Mucosa of rectum (tissue), 2 donors: Measurements from ENCODE around the gene PIP5K1C.

Experiments used
- H3K27ac ChIP-seq, 2 donors: one replicate each; pipeline ENCODE4 v1.7.0; 2013; ENCODE audit warnings: inconsistent platforms in 2 of 2, low read depth in 2 of 2, low read length in 2 of 2
- H3K27me3 ChIP-seq, 2 donors: one replicate each; pipeline ENCODE4 v1.7.0; 2013; ENCODE audit warnings: low read length in 2 of 2; ENCODE audit not compliant: control insufficient read depth in 2 of 2, insufficient read depth in 2 of 2
- H3K36me3 ChIP-seq, 2 donors: one replicate each; pipeline ENCODE4 v1.7.0; 2013; ENCODE audit warnings: low read length in 2 of 2; ENCODE audit not compliant: control insufficient read depth in 2 of 2, insufficient read depth in 2 of 2
- H3K4me1 ChIP-seq, 2 donors: one replicate each; pipeline ENCODE4 v1.7.0; 2013; ENCODE audit warnings: low read length in 2 of 2, mild to moderate bottlenecking in 1 of 2; ENCODE audit not compliant: control insufficient read depth in 2 of 2, insufficient read depth in 2 of 2
- H3K4me3 ChIP-seq, 2 donors: one replicate each; pipeline ENCODE4 v1.7.0; 2013; ENCODE audit warnings: low read length in 2 of 2
- H3K9ac ChIP-seq, 2 donors: one replicate each; pipeline ENCODE4 v1.7.0; 2013; ENCODE audit warnings: low read length in 2 of 2, low read depth in 1 of 2, mild to moderate bottlenecking in 1 of 2
- H3K9me3 ChIP-seq, 2 donors: one replicate each; pipeline ENCODE4 v1.7.0; 2013; ENCODE audit warnings: low read length in 2 of 2; ENCODE audit not compliant: control insufficient read depth in 2 of 2
- donor health status: healthy.
- donor health status: Normal muscosa, but diverticular disease.

The PIP5K1C gene

DNA sequence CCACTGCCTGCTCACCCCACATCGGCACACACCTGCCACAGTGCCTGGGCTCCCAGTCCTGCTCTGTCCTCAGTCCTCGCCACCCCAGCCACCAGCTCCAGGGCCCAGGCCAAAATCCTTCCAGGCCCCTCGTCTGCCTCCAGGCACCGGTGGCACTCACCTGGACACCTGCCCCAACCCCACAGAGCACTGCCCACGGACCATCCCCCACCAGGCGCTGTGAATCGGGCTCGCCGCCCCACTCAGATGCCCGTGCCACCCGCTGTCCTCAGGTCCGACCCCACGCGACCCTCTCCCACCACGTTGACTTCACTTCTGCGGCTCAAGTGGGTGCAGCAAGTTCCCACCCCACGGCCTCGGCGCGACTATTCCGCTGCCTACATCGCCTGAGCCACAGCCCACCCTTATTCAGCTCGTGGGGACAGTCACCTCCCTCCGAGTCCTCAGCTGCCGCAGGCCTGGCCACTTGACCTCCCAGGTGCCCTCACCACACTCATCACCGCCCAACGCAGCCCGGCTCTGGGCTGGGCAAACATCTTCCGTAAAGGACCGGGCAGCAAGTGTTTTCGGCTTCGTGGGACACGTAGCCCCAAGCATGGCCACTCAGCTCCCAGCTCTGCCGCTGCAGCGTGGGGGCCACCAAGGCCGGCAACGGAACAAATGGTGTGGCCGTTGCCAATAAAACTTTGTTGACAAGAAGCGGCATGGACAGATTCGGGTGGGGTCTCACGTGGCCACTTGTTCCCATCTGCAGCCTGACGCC is 5.7 kb downstream of the PIP5K1C start:
- Histone ChIP-seq H3K27ac (no peak overlapping the region), H3K4me1 (peaks cover 8 to 11% of the 10 kb centered on the region in 2 donors), H3K4me3 (no peak overlapping the region)

DNA sequence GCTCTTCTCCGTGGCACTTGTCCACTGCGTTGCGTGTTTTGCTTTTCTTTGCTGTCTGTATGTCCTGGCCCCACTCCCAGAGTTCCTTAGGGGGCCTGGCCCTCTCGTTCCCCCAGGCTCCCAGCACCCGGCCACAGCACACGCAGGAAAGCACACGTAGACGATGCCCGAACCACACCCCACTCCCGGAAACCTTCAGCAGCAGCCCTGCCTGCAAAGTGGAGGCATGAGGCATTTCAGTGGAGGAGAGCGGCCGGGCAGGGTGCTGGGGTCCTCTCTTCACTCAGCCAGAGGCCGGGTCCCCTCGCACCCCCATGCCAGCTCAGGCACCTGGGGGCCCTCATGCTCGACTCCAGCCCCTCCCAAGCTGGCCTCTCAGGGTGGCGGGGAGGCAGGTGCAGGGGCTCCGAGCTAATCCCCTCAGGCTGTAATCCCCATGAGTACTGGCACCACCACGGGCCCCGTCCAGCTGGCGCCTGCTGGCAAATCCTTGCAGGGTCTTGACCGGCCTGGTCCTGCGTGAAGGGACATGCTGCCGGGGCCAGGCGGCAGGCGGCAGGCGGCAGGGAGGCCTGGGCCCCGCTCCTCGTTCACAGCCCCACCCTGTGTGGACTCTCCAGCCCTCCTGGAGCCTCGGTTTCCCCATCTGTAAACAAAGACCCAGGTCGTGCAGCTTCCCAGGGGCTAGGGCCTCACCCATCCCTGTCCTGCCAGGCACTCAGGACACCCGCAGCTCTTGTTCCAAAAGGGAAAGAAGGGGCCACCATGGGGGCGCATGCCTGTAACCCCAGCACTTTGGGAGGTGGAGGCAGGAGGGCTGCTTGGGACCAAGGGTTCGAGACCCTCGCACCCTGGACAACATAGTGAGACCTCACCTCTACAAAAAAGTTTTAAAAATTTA is 7.0 kb downstream of the PIP5K1C start:
- Histone ChIP-seq H3K9ac (no peak overlapping the region), H3K4me3 (no peak overlapping the region), H3K27me3 (no peaks in the 10 kb centered on the region), H3K27ac (no peak overlapping the region), H3K4me1 (peaks cover under 1 to 8% of the 10 kb centered on the region in 2 donors), H3K9me3 (no peaks in the 10 kb centered on the region), H3K36me3 (no peaks in the 10 kb centered on the region)

More for the DNA sequence above, 5.7 kb downstream of the PIP5K1C start:
- no peaks in the 10 kb centered on the region for H3K27me3 ChIP-seq
- no peaks in the 10 kb centered on the region for H3K36me3 ChIP-seq
- no peak overlapping the region for H3K9ac ChIP-seq
- H3K9me3 ChIP-seq: no peaks in the 10 kb centered on the region

DNA sequence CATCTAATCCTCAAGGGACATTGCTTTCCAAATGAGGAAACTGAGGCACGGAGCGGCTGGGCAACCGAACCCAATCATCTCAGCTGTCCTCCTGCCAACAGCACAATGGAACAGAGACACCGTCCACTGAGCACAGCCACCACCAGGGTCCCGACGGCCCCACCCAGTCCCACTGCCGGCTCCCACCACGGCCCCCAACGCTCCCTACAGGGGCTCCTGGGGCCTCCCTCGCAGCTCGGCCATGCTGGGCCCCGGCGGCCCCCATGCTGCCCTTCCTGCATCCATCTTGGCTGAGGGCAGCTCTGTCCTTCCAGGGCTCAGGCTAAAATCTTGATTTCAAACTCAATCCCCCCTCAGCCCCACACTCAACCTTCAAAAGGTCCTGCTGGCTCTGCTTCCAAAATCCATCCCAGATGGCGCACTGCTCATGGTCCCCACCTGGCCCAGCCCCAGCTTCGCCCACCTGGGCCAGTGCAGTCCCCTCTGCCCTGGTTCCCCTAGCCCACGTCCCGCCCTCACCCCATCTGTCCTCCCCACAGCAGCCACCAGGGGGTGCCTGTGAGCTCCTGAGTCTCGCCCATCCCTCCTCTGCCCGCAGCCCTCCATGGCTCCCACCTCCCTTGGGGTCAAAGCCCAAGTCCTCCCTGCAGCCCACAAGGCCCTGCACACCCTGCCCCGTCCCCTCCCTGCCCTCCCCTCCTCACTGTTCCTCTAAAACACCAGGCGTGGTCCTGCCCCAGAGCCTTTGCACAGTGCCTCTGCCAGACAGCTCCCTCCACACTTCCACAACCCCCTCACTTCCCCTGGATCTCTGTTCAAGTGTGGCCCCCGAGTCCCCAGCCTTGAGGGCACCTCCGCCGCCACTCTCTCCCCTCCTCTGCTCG is 7.9 kb downstream of the PIP5K1C start:
- Histone ChIP-seq H3K9me3 (no peaks in the 10 kb centered on the region), H3K36me3 (no peaks in the 10 kb centered on the region), H3K4me1 (peaks cover 7% of the 10 kb centered on the region in 2 donors), H3K27me3 (no peaks in the 10 kb centered on the region), H3K9ac (no peak overlapping the region), H3K4me3 (no peak overlapping the region), H3K27ac (no peak overlapping the region)

DNA sequence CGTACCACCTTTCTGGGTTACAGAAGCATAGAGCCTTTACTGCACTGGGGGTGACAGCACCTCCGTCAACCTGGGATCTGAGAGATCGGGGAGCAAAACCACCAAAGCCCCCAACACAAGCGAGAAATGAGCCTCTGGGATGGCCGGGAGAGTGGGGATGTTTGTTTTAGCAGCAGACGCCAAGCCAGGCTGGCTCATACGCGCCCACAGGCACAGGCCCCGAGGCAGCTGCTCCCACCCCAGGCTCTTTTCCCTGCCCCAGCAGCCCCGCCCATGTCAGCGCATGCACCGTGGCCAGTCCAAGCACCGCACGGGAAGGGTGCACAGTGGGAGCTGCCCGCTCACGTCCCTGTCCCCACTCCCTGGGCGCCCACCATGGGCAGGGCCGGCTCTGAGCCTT is 8.5 kb downstream of the PIP5K1C start:
- Histone ChIP-seq H3K27ac (no peak overlapping the region), H3K4me3 (no peak overlapping the region), H3K36me3 (no peaks in the 10 kb centered on the region)

GRCh38 chr19:3691372-3691716 is 8.9 kb downstream of the PIP5K1C start:
- H3K4me1 ChIP-seq: peaks cover 7 to 9% of the 10 kb centered on the region in 2 donors
- H3K27me3 ChIP-seq: no peaks in the 10 kb centered on the region
- no peaks in the 10 kb centered on the region for H3K36me3 ChIP-seq
- no peak overlapping the region for H3K9ac ChIP-seq
- no peak overlapping the region for H3K27ac ChIP-seq
- H3K9me3 ChIP-seq: no peaks in the 10 kb centered on the region
- H3K4me3 ChIP-seq: no peak overlapping the region

More for the DNA sequence above, 8.5 kb downstream of the PIP5K1C start:
- H3K4me1 ChIP-seq: peaks cover 7 to 9% of the 10 kb centered on the region in 2 donors
- H3K9ac ChIP-seq: no peak overlapping the region
- H3K27me3 ChIP-seq: no peaks in the 10 kb centered on the region
- H3K9me3 ChIP-seq: no peaks in the 10 kb centered on the region

GRCh38 chr19:3690551-3691371 is 9.5 kb downstream of the PIP5K1C start:
- Histone ChIP-seq H3K9me3 (no peaks in the 10 kb centered on the region), H3K4me1 (peaks cover 7 to 9% of the 10 kb centered on the region in 2 donors), H3K27ac (no peak overlapping the region)

DNA sequence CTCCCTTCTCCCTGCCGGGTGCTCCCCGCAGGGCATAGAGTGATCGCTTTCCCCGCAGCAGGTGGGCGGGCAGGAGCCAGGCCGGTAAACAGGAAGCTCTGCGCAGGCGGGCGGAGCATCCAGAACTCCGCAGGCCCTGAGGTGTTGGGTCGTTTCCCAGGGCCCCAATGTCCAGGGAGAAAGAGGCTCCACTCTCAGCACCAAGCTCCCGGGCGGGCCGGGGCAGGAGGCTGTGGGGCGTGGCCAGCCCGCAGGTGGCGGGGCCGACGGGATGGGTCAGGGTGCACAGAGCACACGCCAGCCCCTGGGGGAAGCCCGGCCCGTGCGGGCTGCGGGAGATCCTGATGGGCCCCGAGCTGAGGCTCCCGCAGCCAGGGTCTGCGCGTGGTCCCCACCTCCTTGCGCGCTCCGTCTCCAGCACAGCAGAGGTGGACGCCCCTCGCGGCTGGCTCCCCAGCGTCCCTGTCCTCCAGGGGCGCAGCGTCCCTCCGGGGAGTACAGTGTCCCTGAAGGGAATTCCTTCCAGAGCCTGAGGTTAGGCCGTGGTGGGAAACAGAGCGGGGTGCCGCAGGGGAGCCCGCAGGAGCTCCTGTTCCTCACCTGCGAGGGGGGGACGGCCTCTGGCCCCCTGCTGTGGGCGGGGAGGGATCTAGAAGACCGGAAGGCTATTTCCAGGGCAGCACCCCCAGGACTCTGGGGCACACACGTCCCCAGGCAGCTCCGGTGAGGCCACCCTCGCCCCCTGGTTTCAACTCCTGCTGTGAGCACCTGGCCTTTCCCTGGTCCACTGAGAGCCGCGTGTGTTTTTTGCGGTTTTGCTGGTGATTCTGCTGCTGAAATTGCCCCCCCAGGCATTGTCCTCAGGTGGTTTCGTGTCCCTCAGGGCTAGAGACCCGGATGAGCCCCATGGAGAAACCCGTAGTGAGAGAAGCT is 12.2 kb downstream of the PIP5K1C start:
- Histone ChIP-seq H3K4me3 (peak overlapping the region; percentile 48 to 57), H3K9me3 (no peaks in the 10 kb centered on the region), H3K36me3 (peaks cover 0 to 4% of the 10 kb centered on the region in 2 donors), H3K27me3 (no peaks in the 10 kb centered on the region), H3K4me1 (peaks cover 7 to 9% of the 10 kb centered on the region in 2 donors), H3K9ac (peak overlapping the region; percentile 32 to 51), H3K27ac (peak overlapping the region in 1 of 2 donors; percentile 58)

More at GRCh38 chr19:3690551-3691371, 9.5 kb downstream of the PIP5K1C start:
- Histone ChIP-seq H3K4me3 (no peak overlapping the region), H3K27me3 (no peaks in the 10 kb centered on the region), H3K36me3 (no peaks in the 10 kb centered on the region), H3K9ac (no peak overlapping the region)

DNA sequence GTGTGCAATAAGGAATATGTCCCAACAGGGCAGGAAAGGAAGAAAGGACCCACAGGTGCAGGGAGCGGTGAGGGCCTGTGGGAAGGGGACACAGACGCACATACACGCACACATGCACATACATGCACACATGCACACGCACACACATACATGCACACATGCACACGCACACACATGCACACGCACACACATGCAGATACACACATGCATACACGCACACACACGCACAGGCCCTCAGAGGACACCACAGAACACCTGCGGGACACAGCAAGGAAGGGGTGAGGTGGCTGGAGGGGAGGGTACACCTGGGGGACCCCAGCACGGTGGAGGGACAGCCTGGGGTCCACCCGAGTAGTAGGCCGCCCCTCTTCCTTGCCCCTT is 12.9 kb downstream of the PIP5K1C start:
- Histone ChIP-seq H3K27me3 (no peaks in the 10 kb centered on the region), H3K9me3 (no peaks in the 10 kb centered on the region), H3K27ac (peak overlapping the region in 1 of 2 donors; percentile 58), H3K4me1 (peaks cover 7 to 9% of the 10 kb centered on the region in 2 donors), H3K9ac (peak overlapping the region in 1 of 2 donors; percentile 51), H3K4me3 (peak overlapping the region; percentile 48 to 57), H3K36me3 (peaks cover 0 to 4% of the 10 kb centered on the region in 2 donors)
